HepG2 (cell line): ENCODE data around the gene RNH1. TPM values are rescaled to one million over a fixed set of nuclear protein-coding genes. Genes with fewer than 3 reads are reported as not detected.

Experiments used
- CAMTA2 ChIP-seq: sonication (generic); formaldehyde crosslinking; IDR thresholded peaks from 2 replicates; pipeline ENCODE4 v1.4.0; 2020; ENCODE audit warnings: mild to moderate bottlenecking, missing genetic modification reagents, borderline replicate concordance
- JUN ChIP-seq: sonication (generic); formaldehyde crosslinking; IDR thresholded peaks from 2 replicates; pipeline ENCODE4 v1.4.0; 2020; ENCODE audit warnings: mild to moderate bottlenecking, missing genetic modification reagents
- KDM2A ChIP-seq: sonication (generic); formaldehyde crosslinking; IDR thresholded peaks from 2 replicates; pipeline ENCODE4 v1.4.0; 2020; ENCODE audit warnings: low read depth, missing genetic modification reagents, borderline replicate concordance
- PAF1 ChIP-seq: IDR thresholded peaks from 2 replicates; pipeline ENCODE4 v1.6.1; 2016; ENCODE audit warnings: missing genetic modification reagents, missing compliant biosample characterization
- SAFB2 ChIP-seq: sonication (generic); formaldehyde crosslinking; IDR thresholded peaks from 2 replicates; pipeline ENCODE4 v1.5.1; 2020; ENCODE audit warnings: missing genetic modification reagents, low read depth, mild to moderate bottlenecking, borderline replicate concordance
- SALL2 ChIP-seq: sonication (generic); formaldehyde crosslinking; IDR thresholded peaks from 2 replicates; pipeline ENCODE4 v1.8.1; 2023; ENCODE audit warnings: mild to moderate bottlenecking, missing genetic modification reagents, inconsistent platforms
- ZIK1 ChIP-seq: sonication (generic); formaldehyde crosslinking; IDR thresholded peaks from 2 replicates; pipeline ENCODE4 v1.5.0; 2020; ENCODE audit warnings: mild to moderate bottlenecking, low read depth, missing genetic modification reagents, borderline replicate concordance
- ZNF460 ChIP-seq: sonication (generic); formaldehyde crosslinking; IDR thresholded peaks from 2 replicates; pipeline ENCODE4 v1.5.1; 2020; ENCODE audit warnings: missing genetic modification reagents, mild to moderate bottlenecking, borderline replicate concordance
- ZNF850 ChIP-seq: sonication (generic); formaldehyde crosslinking; conservative IDR thresholded peaks from 2 replicates; pipeline ENCODE4 v1.9.0; 2021; ENCODE audit warnings: mild to moderate bottlenecking, missing genetic modification reagents
- polyA plus RNA-seq, 8 experiments: library from polyadenylated mRNA; depleted of rRNA in 3 of 8; stranded (reverse) in 7 of 8; unstranded in 1 of 8; fragments of >200 nt; fragmentation: Illumina TruSeq in 4 of 8; extraction: Trizol in 4 of 8; gene quantifications; 2 replicates each; pipeline versions ENCODE4 v1.2.1 to v1.2.3, GENCODE V29; 2011 to 2016; ENCODE audit warnings: low read depth in 4 of 8, missing spikeins in 1 of 8, mixed read lengths in 1 of 8; ENCODE audit not compliant: insufficient read depth in 1 of 8
- total RNA-seq, 5 experiments: library from RNA; depleted of rRNA; stranded (reverse); fragments of >200 nt; fragmentation: Illumina TruSeq; extraction: Trizol; gene quantifications; 2 replicates each; pipeline ENCODE4 v1.2.3, GENCODE V29; 2016; ENCODE audit warnings: low read depth in 1 of 5
- TF ChIP-seq, protein P1 (sequence below): sonication (generic); formaldehyde crosslinking; IDR thresholded peaks from 2 replicates; pipeline ENCODE4 v1.8.1; 2023; ENCODE audit warnings: mild to moderate bottlenecking, missing genetic modification reagents, borderline replicate concordance
- TF ChIP-seq, protein P2 (sequence below): sonication (generic); formaldehyde crosslinking; conservative IDR thresholded peaks from 2 replicates; pipeline ENCODE4 v1.4.0; 2020; ENCODE audit warnings: mild to moderate bottlenecking, missing genetic modification reagents, moderate library complexity
- TF ChIP-seq, protein P3 (sequence below): sonication (generic); formaldehyde crosslinking; IDR thresholded peaks from 2 replicates; pipeline ENCODE4 v1.8.1; 2023; ENCODE audit warnings: mild to moderate bottlenecking, moderate library complexity, missing genetic modification reagents
- TF ChIP-seq, protein P4 (sequence below): sonication (generic); formaldehyde crosslinking; IDR thresholded peaks from 2 replicates; pipeline ENCODE4 v1.8.0; 2022; ENCODE audit warnings: low read depth, missing genetic modification reagents
- TF ChIP-seq, protein P5 (sequence below): sonication (generic); formaldehyde crosslinking; IDR thresholded peaks from 2 replicates; pipeline ENCODE4 v1.5.1; 2020; ENCODE audit warnings: mild to moderate bottlenecking, missing genetic modification reagents, borderline replicate concordance
- TF ChIP-seq, protein P6 (sequence below): sonication (generic); formaldehyde crosslinking; IDR thresholded peaks from 2 replicates; pipeline ENCODE4 v1.8.0; 2022; ENCODE audit warnings: missing genetic modification reagents, low read depth, mild to moderate bottlenecking, borderline replicate concordance

The RNH1 gene
- total and polyA plus RNA-seq, 2 of the 13 experiments (the other 11 are each of a cell fraction or from before 2014, with no cell fraction given), result 36.0 to 74.1 TPM

DNA sequence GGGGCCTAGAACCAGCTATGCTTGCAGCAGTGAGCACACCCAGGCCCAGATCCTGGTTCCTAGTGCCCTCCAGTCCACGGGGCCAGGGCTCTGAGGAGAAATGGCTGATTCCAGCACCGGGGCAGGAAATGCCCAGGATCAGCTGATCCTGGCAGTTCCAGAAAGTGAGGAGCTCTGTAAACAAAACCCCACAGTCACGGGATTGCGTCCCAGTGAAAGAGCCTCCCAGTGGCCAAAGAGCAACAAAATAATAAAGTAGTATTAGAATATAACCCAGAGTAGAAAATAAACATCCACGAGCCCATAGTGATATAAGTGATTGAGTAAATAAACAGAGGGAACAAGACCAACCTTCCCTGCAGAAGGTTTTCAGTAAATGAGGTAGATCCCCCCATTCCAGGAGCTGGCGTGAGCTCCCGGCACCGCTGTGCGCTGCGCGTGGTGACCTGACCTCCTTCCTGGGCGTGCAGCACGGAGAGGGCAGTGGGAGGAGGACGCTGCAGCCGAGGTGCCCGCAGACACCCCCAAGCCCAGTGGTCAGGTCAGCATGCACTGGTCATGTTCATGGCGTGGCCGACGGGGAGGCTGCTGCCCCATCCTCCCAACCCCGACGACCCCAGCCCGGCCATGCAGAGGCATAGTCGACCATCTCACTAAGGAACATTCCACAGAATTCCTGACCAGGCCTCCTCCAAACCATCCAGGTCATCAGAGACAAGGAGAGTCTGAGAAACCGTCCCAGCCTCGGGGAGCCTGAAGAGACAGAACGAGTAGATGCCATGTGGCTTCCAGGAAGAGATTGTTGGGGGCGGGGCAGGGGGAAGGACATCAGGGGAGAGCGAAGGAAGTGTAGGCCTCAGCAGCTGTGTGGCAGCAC lies 37.1 kb downstream of the RNH1 start (continued):
- TF ChIP-seq ZNF460 (CRISPR knock-in tag), result no peak
- TF ChIP-seq KDM2A (CRISPR knock-in tag), result no peak
- TF ChIP-seq SAFB2, result no peak
- no peak for TF ChIP-seq JUN (CRISPR knock-in tag)
- TF ChIP-seq, protein P1, sequence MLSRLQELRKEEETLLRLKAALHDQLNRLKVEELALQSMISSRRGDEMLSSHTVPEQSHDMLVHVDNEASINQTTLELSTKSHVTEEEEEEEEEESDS (CRISPR knock-in tag), result no peak
- TF ChIP-seq ZIK1, result no peak
- TF ChIP-seq, protein P2, sequence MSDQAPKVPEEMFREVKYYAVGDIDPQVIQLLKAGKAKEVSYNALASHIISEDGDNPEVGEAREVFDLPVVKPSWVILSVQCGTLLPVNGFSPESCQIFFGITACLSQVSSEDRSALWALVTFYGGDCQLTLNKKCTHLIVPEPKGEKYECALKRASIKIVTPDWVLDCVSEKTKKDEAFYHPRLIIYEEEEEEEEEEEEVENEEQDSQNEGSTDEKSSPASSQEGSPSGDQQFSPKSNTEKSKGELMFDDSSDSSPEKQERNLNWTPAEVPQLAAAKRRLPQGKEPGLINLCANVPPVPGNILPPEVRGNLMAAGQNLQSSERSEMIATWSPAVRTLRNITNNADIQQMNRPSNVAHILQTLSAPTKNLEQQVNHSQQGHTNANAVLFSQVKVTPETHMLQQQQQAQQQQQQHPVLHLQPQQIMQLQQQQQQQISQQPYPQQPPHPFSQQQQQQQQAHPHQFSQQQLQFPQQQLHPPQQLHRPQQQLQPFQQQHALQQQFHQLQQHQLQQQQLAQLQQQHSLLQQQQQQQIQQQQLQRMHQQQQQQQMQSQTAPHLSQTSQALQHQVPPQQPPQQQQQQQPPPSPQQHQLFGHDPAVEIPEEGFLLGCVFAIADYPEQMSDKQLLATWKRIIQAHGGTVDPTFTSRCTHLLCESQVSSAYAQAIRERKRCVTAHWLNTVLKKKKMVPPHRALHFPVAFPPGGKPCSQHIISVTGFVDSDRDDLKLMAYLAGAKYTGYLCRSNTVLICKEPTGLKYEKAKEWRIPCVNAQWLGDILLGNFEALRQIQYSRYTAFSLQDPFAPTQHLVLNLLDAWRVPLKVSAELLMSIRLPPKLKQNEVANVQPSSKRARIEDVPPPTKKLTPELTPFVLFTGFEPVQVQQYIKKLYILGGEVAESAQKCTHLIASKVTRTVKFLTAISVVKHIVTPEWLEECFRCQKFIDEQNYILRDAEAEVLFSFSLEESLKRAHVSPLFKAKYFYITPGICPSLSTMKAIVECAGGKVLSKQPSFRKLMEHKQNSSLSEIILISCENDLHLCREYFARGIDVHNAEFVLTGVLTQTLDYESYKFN (CRISPR knock-in tag), result peak; percentile 56
- TF ChIP-seq, protein P3, sequence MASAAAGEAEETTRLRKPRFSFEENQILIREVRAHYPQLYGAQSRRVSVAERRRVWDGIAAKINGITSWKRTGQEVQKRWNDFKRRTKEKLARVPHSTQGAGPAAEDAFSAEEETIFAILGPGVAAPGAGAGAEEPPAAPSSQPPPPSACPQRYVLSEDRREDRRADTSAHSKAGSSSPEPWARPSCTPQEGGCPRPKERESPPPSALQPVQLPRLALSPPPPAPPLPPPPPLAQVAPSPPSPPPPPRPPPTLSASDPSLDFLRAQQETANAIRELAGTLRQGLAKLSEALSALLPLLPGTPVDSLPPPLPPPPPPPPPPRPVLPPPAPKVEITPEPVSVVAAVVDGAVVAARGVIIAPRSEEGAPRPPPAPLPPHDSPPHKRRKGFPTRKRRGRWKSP (CRISPR knock-in tag), result no peak
- no peak for TF ChIP-seq SALL2 (CRISPR knock-in tag)
- TF ChIP-seq, protein P4, sequence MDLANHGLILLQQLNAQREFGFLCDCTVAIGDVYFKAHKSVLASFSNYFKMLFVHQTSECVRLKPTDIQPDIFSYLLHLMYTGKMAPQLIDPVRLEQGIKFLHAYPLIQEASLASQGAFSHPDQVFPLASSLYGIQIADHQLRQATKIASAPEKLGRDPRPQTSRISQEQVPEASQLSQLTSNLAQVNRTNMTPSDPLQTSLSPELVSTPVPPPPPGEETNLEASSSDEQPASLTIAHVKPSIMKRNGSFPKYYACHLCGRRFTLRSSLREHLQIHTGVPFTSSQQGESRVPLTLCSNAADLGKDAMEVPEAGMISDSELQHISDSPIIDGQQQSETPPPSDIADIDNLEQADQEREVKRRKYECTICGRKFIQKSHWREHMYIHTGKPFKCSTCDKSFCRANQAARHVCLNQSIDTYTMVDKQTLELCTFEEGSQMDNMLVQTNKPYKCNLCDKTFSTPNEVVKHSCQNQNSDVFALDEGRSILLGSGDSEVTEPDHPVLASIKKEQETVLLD (CRISPR knock-in tag), result no peak
- TF ChIP-seq ZNF850 (CRISPR knock-in tag), result no peak
- TF ChIP-seq CAMTA2 (CRISPR knock-in tag), result no peak
- TF ChIP-seq, protein P5, sequence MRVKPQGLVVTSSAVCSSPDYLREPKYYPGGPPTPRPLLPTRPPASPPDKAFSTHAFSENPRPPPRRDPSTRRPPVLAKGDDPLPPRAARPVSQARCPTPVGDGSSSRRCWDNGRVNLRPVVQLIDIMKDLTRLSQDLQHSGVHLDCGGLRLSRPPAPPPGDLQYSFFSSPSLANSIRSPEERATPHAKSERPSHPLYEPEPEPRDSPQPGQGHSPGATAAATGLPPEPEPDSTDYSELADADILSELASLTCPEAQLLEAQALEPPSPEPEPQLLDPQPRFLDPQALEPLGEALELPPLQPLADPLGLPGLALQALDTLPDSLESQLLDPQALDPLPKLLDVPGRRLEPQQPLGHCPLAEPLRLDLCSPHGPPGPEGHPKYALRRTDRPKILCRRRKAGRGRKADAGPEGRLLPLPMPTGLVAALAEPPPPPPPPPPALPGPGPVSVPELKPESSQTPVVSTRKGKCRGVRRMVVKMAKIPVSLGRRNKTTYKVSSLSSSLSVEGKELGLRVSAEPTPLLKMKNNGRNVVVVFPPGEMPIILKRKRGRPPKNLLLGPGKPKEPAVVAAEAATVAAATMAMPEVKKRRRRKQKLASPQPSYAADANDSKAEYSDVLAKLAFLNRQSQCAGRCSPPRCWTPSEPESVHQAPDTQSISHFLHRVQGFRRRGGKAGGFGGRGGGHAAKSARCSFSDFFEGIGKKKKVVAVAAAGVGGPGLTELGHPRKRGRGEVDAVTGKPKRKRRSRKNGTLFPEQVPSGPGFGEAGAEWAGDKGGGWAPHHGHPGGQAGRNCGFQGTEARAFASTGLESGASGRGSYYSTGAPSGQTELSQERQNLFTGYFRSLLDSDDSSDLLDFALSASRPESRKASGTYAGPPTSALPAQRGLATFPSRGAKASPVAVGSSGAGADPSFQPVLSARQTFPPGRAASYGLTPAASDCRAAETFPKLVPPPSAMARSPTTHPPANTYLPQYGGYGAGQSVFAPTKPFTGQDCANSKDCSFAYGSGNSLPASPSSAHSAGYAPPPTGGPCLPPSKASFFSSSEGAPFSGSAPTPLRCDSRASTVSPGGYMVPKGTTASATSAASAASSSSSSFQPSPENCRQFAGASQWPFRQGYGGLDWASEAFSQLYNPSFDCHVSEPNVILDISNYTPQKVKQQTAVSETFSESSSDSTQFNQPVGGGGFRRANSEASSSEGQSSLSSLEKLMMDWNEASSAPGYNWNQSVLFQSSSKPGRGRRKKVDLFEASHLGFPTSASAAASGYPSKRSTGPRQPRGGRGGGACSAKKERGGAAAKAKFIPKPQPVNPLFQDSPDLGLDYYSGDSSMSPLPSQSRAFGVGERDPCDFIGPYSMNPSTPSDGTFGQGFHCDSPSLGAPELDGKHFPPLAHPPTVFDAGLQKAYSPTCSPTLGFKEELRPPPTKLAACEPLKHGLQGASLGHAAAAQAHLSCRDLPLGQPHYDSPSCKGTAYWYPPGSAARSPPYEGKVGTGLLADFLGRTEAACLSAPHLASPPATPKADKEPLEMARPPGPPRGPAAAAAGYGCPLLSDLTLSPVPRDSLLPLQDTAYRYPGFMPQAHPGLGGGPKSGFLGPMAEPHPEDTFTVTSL, result no peak
- TF ChIP-seq, protein P6, sequence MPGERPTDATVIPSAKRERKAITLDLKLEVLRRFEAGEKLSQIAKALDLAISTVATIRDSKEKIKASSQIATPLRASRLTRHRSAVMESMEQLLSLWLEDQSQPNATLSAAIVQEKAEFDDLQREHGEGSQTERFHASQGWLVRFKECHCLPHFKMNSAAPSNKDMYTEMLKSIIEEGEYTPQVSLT, result no peak
- TF ChIP-seq PAF1 (CRISPR knock-in tag), result no peak
